WI38 (cell line): Measurements from ENCODE around the gene HPSE.

Experiments used
- H3K4me3 ChIP-seq: 2 replicates; pipeline ENCODE4 v1.5.1; 2011; ENCODE audit warnings: low read depth, mild to moderate bottlenecking, control low read depth, low read length
- TF ChIP-seq, protein P1 (sequence below): IDR thresholded peaks from 2 replicates; pipeline ENCODE4 v1.5.1; 2012; ENCODE audit warnings: low read depth, mild to moderate bottlenecking, control low read depth, low read length

HPSE gene

DNA sequence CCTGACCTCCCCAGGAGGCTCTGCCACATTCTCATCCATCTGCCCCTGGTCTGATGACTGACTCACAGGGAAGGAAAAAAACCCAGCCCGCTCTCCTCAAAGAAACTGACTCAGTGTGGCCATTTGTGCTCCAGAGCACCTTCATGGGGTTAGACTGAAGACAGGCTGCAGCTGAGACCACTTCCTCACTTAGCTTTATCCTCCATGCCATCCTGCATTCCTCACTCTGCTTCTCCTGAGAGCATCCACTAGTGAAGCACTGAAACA, 35.9 kb upstream of the HPSE start:
- TF ChIP-seq, protein P1, sequence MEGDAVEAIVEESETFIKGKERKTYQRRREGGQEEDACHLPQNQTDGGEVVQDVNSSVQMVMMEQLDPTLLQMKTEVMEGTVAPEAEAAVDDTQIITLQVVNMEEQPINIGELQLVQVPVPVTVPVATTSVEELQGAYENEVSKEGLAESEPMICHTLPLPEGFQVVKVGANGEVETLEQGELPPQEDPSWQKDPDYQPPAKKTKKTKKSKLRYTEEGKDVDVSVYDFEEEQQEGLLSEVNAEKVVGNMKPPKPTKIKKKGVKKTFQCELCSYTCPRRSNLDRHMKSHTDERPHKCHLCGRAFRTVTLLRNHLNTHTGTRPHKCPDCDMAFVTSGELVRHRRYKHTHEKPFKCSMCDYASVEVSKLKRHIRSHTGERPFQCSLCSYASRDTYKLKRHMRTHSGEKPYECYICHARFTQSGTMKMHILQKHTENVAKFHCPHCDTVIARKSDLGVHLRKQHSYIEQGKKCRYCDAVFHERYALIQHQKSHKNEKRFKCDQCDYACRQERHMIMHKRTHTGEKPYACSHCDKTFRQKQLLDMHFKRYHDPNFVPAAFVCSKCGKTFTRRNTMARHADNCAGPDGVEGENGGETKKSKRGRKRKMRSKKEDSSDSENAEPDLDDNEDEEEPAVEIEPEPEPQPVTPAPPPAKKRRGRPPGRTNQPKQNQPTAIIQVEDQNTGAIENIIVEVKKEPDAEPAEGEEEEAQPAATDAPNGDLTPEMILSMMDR, result no peak
- H3K4me3 ChIP-seq, result no peak overlapping the region

GRCh38 chr4:83369831-83370639, 35.4 kb upstream of the HPSE start:
- no peak overlapping the region for H3K4me3 ChIP-seq

DNA sequence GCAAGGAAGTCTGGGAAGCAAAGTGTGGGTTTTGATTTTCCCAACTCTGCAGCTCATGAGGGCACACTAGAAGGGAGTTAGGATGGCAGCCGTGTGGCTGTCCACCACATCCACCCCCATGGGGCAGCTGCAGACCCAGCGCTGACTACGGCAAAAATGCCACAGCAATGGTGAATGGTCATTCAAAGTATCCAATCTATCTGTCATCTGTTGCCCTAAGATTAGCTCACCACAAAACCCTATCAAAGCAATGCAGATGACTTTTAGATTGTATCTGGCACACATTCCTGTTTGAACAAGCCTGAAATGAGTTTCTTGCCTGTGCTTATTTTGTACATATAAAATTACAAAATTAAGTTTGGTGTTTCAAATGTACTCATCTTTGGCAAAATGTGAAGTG, 29.7 kb upstream of the HPSE start:
- TF ChIP-seq, protein P1, result no peak
- no peak overlapping the region for H3K4me3 ChIP-seq

More at GRCh38 chr4:83369831-83370639, 35.4 kb upstream of the HPSE start:
- TF ChIP-seq, protein P1, result no peak

GRCh38 chr4:83362492-83363329, 28.1 kb upstream of the HPSE start:
- H3K4me3 ChIP-seq, result no peak overlapping the region
- TF ChIP-seq, protein P1, result peak; percentile 15; the same call in 1 of the 2 replicates

DNA sequence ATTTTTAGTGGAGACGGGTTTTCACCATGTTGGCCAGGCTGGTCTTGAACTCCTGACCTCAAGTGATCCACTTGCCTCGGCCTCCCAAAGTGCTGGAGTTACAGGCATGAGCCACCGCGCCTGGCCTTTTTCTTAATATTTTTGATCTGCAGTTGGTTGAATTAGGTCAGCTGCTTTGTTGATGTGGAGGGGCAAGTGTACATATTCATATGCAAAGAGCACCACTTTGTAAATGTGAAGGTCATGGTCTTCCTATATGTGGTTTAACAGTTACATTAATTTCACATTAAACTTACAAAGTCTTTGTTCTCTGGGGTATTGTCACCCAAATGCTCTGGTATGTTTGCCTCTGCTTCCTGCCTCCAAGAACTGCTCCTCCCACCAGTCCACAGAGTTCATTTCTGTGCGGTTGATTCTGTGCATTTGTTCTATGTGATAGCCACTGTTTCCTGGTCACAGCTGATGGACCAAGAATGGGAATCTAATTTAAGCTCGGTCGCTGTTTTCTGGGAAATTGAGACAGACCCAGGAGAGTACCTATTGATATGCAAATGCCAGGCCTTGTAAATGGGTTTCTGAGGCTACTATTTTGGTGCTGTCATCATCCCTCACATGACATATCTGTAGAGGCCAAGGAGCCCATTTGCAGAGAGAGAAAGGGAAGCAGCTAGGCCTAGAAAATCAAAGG, 26.9 kb upstream of the HPSE start:
- no peak overlapping the region for H3K4me3 ChIP-seq
- TF ChIP-seq, protein P1, result no peak

GRCh38 chr4:83360018-83360417, 25.4 kb upstream of the HPSE start:
- H3K4me3 ChIP-seq, result no peak overlapping the region
- TF ChIP-seq, protein P1, result no peak
